Activated T-cell treated with anti-CD3 and anti-CD28 coated beads, Interleukin-2, amount 50 U/mL, for 24 hours (primary cell): Measurements from ENCODE around the gene SSTR5.
"Not testable (repeated sequence)": the region's sequence is repeated elsewhere in the genome, so short reads cannot be mapped to it uniquely, and the experiment has no call there.

Experiments
- DNase-seq: peaks from one replicate; pipeline ENCODE4 v3.0.0-alpha.2; 2020
- H3K27ac Mint-ChIP-seq: 2 replicates; pipeline ENCODE4 v1.8.0; 2020; ENCODE audit warnings: mild to moderate bottlenecking, mixed read lengths
- H3K27me3 Mint-ChIP-seq: 2 replicates; pipeline ENCODE4 v1.8.0; 2020; ENCODE audit warnings: mixed read lengths
- H3K36me3 Mint-ChIP-seq: 2 replicates; pipeline ENCODE4 v1.8.0; 2020; ENCODE audit warnings: low read depth, mixed read lengths
- H3K4me1 Mint-ChIP-seq: 2 replicates; pipeline ENCODE4 v1.8.0; 2020; ENCODE audit warnings: low read depth, mixed read lengths
- H3K4me3 Mint-ChIP-seq: 2 replicates; pipeline ENCODE4 v1.8.0; 2020; ENCODE audit warnings: mild to moderate bottlenecking, moderate library complexity, mixed read lengths
- H3K9me3 Mint-ChIP-seq: 2 replicates; pipeline ENCODE4 v1.8.0; 2020; ENCODE audit warnings: mixed read lengths

SSTR5 gene

GRCh38 chr16:1072526-1073261 is at the start of gene SSTR5:
TSS of gene SSTR5 (plus strand) at chr16:1072747. CDS start at chr16:1078869, 6,122 bp downstream.
- H3K27me3 Mint-ChIP-seq, result peaks cover 51% of the 10 kb centered on the region

GRCh38 chr16:1024138-1024537 is 48.4 kb upstream of the SSTR5 start:
- H3K27me3 Mint-ChIP-seq, result peaks cover 12% of the 10 kb centered on the region
- no peak for DNase-seq
- H3K36me3 Mint-ChIP-seq, result no peaks in the 10 kb centered on the region
- H3K9me3 Mint-ChIP-seq, result no peaks in the 10 kb centered on the region
- H3K4me3 Mint-ChIP-seq, result no peak overlapping the region
- H3K4me1 Mint-ChIP-seq, result no peaks in the 10 kb centered on the region
- no peak overlapping the region for H3K27ac Mint-ChIP-seq

More at GRCh38 chr16:1072526-1073261, at the start of gene SSTR5:
- Mint-ChIP-seq H3K4me1 (no peaks in the 10 kb centered on the region), H3K9me3 (no peaks in the 10 kb centered on the region), H3K36me3 (no peaks in the 10 kb centered on the region), H3K27ac (no peak within 1 kb of the TSS), H3K4me3 (no peak within 1 kb of the TSS)
- no peak for DNase-seq

GRCh38 chr16:1025183-1025809 is 47.3 kb upstream of the SSTR5 start:
- H3K27ac Mint-ChIP-seq, H3K9me3 Mint-ChIP-seq, H3K36me3 Mint-ChIP-seq, H3K4me3 Mint-ChIP-seq, DNase-seq, H3K4me1 Mint-ChIP-seq: not testable (repeated sequence)
- H3K27me3 Mint-ChIP-seq, result peaks cover 16% of the 10 kb centered on the region

GRCh38 chr16:1026057-1026783 is 46.3 kb upstream of the SSTR5 start:
- H3K27ac Mint-ChIP-seq, result no peak overlapping the region
- no peak overlapping the region for H3K4me3 Mint-ChIP-seq
- H3K4me1 Mint-ChIP-seq, result no peaks in the 10 kb centered on the region
- H3K27me3 Mint-ChIP-seq, result peaks cover 16% of the 10 kb centered on the region
- no peak for DNase-seq
- H3K36me3 Mint-ChIP-seq, result no peaks in the 10 kb centered on the region
- H3K9me3 Mint-ChIP-seq, result no peaks in the 10 kb centered on the region

- Mint-ChIP-seq H3K4me3 (no peak overlapping the region), H3K36me3 (no peaks in the 10 kb centered on the region), H3K27ac (no peak overlapping the region), H3K4me1 (no peaks in the 10 kb centered on the region), H3K9me3 (no peaks in the 10 kb centered on the region), H3K27me3 (peaks cover 16% of the 10 kb centered on the region)
- DNase-seq, result no peak
Measured at GRCh38 chr16:1026784-1027500, 45.6 kb upstream of the SSTR5 start.

GRCh38 chr16:1027501-1027815 is 45.1 kb upstream of the SSTR5 start:
- Mint-ChIP-seq H3K36me3 (no peaks in the 10 kb centered on the region), H3K9me3 (no peaks in the 10 kb centered on the region), H3K4me3 (no peak overlapping the region), H3K4me1 (no peaks in the 10 kb centered on the region), H3K27ac (no peak overlapping the region), H3K27me3 (peaks cover 16% of the 10 kb centered on the region)
- no peak for DNase-seq

- Mint-ChIP-seq H3K36me3 (no peaks in the 10 kb centered on the region), H3K4me1 (no peaks in the 10 kb centered on the region), H3K27ac (no peak overlapping the region), H3K27me3 (peaks cover 16% of the 10 kb centered on the region), H3K9me3 (no peaks in the 10 kb centered on the region), H3K4me3 (no peak overlapping the region)
- DNase-seq, result no peak
Measured at GRCh38 chr16:1028056-1028455, 44.5 kb upstream of the SSTR5 start.

GRCh38 chr16:1028524-1029258 is 43.9 kb upstream of the SSTR5 start:
- DNase-seq, result no peak
- H3K4me3 Mint-ChIP-seq, result no peak overlapping the region
- H3K27me3 Mint-ChIP-seq, result peaks cover 16% of the 10 kb centered on the region
- no peaks in the 10 kb centered on the region for H3K36me3 Mint-ChIP-seq
- no peak overlapping the region for H3K27ac Mint-ChIP-seq
- no peaks in the 10 kb centered on the region for H3K4me1 Mint-ChIP-seq
- H3K9me3 Mint-ChIP-seq, result no peaks in the 10 kb centered on the region

- H3K4me3 Mint-ChIP-seq, result no peak overlapping the region
- no peaks in the 10 kb centered on the region for H3K9me3 Mint-ChIP-seq
- H3K27ac Mint-ChIP-seq, result no peak overlapping the region
- no peaks in the 10 kb centered on the region for H3K4me1 Mint-ChIP-seq
- H3K36me3 Mint-ChIP-seq, result no peaks in the 10 kb centered on the region
- no peak for DNase-seq
- H3K27me3 Mint-ChIP-seq, result peaks cover 16% of the 10 kb centered on the region
Measured at GRCh38 chr16:1029259-1029545, 43.3 kb upstream of the SSTR5 start.

GRCh38 chr16:1030473-1030901 is 42.1 kb upstream of the SSTR5 start:
- Mint-ChIP-seq H3K27me3 (peaks cover 16% of the 10 kb centered on the region), H3K4me3 (no peak overlapping the region), H3K4me1 (no peaks in the 10 kb centered on the region), H3K27ac (no peak overlapping the region), H3K9me3 (no peaks in the 10 kb centered on the region), H3K36me3 (no peaks in the 10 kb centered on the region)
- DNase-seq, result no peak

- no peak overlapping the region for H3K27ac Mint-ChIP-seq
- no peaks in the 10 kb centered on the region for H3K4me1 Mint-ChIP-seq
- no peaks in the 10 kb centered on the region for H3K36me3 Mint-ChIP-seq
- H3K4me3 Mint-ChIP-seq, result no peak overlapping the region
- no peaks in the 10 kb centered on the region for H3K9me3 Mint-ChIP-seq
- DNase-seq, result no peak
- peaks cover 16% of the 10 kb centered on the region for H3K27me3 Mint-ChIP-seq
Measured at GRCh38 chr16:1031666-1032065, 40.9 kb upstream of the SSTR5 start.

GRCh38 chr16:1032607-1033006 is 39.9 kb upstream of the SSTR5 start:
- H3K9me3 Mint-ChIP-seq, result no peaks in the 10 kb centered on the region
- no peak overlapping the region for H3K4me3 Mint-ChIP-seq
- H3K27ac Mint-ChIP-seq, result no peak overlapping the region
- DNase-seq, result no peak
- H3K27me3 Mint-ChIP-seq, result peaks cover 11% of the 10 kb centered on the region
- H3K4me1 Mint-ChIP-seq, result no peaks in the 10 kb centered on the region
- no peaks in the 10 kb centered on the region for H3K36me3 Mint-ChIP-seq

- Mint-ChIP-seq H3K4me3 (no peak overlapping the region), H3K9me3 (no peaks in the 10 kb centered on the region), H3K27me3 (peaks cover 8% of the 10 kb centered on the region), H3K4me1 (no peaks in the 10 kb centered on the region), H3K27ac (no peak overlapping the region), H3K36me3 (no peaks in the 10 kb centered on the region)
- no peak for DNase-seq
Measured at GRCh38 chr16:1033128-1033679, 39.3 kb upstream of the SSTR5 start.
